Daoy (cell line): Measurements from ENCODE around the gene ERAP2. TPM values are rescaled to one million over a fixed set of nuclear protein-coding genes. Genes with fewer than 3 reads are reported as not detected.
"Not testable (repeated sequence)": the region's sequence is repeated elsewhere in the genome, so short reads cannot be mapped to it uniquely, and the experiment has no call there.

Experiments
- DNase-seq: peaks from one replicate; pipeline ENCODE4 v3.0.0-alpha.2; 2015; ENCODE audit warnings: low read depth
- total RNA-seq: library from RNA; depleted of rRNA; stranded (reverse); fragments of >200 nt; shearing (Covaris generic); gene quantifications from 2 replicates; pipeline ENCODE4 v1.2.3, GENCODE V29; 2014

The ERAP2 gene
- total RNA-seq, 1 experiment from 2014 or later, result 72.8 TPM

- no peak for DNase-seq
Observed at GRCh38 chr5:96896276-96896675, 20.0 kb downstream of the ERAP2 start.

- DNase-seq, result no peak
Observed at GRCh38 chr5:96896806-96897205, 20.5 kb downstream of the ERAP2 start.

GRCh38 chr5:96901384-96901783, 25.1 kb downstream of the ERAP2 start:
- no peak for DNase-seq

GRCh38 chr5:96901841-96902240, 25.5 kb downstream of the ERAP2 start:
- DNase-seq, result no peak

- no peak for DNase-seq
Observed at GRCh38 chr5:96902876-96903275, 26.6 kb downstream of the ERAP2 start.

- no peak for DNase-seq
Observed at GRCh38 chr5:96903300-96903699, 27.0 kb downstream of the ERAP2 start.

- no peak for DNase-seq
Observed at GRCh38 chr5:96904054-96904931, 28.0 kb downstream of the ERAP2 start.

GRCh38 chr5:96905864-96906263, 29.6 kb downstream of the ERAP2 start:
- no peak for DNase-seq

DNA sequence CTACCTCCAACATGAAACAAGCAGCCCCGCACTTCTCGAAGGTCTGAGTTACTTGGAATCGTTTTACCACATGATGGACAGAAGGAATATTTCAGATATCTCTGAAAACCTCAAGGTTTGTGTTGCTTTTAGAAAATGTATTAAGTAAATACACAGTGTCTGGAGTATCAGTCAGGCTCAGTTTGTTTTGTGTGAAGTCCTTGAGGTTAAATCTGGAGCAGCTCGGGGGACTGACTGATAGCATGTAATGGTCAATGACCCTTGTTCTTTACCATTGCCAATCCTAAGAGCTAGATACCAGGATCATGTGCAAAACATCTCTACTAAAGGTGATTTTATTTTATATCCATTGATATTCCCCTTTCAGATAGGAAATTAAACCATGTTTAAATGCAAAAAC, 32.7 kb downstream of the ERAP2 start:
- DNase-seq, result no peak

DNA sequence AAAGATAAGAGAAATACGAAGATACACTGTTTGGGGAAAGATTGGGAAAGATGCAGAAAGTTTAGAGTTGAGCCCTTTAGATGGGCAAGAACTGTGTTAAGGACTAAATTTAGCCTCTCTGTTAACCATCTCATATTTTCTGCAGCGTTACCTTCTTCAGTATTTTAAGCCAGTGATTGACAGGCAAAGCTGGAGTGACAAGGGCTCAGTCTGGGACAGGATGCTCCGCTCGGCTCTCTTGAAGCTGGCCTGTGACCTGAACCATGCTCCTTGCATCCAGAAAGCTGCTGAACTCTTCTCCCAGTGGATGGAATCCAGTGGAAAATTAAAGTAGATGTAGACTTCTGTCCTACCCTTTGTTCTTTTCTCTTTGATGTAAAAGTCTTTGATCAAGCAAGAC, 33.1 kb downstream of the ERAP2 start:
- no peak for DNase-seq

- DNase-seq, result no peak
Observed at GRCh38 chr5:96911139-96911538, 34.8 kb downstream of the ERAP2 start.

- DNase-seq, result no peak
Observed at GRCh38 chr5:96913233-96913632, 36.9 kb downstream of the ERAP2 start.

GRCh38 chr5:96919754-96920197, 43.5 kb downstream of the ERAP2 start:
- DNase-seq, result no peak

GRCh38 chr5:96920744-96921355, 44.5 kb downstream of the ERAP2 start:
- no peak for DNase-seq

DNA sequence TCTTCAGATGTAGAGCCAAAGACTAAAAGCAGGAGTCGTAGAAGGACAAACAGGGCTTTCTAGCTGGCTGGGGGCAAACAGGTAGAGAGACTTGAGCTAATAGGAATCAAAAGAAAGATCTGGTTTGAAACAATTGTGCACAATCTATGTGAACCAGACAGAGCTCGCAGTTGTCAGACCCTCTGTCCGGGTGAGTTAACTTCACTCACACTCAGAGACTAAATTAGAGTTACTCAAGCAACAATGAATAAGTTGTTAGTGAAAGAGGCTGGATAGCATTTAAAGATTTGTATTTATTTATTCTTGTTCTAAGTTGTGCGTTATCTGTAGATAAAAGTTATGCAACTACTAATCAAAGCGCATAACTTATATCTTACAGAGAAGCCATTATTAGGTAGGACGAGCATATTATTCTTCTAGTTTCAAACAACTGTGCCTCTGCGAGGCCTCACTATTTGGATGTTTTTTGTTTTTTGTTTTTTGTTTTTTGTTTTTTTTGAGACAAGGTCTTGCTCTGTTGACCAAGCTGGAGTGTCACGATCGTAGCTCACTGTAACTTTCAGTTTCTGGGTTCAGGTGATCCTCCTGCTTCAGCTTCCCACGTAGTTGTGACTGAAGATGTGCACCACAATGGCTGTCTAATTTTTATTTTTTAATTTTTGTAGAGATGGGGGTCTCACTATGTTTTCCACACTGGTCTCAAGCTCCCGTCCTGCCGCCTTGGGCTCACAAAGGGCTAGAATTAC, 46.4 kb downstream of the ERAP2 start:
- DNase-seq, result no peak

GRCh38 chr5:96924016-96924443, 47.7 kb downstream of the ERAP2 start:
- no peak for DNase-seq

DNA sequence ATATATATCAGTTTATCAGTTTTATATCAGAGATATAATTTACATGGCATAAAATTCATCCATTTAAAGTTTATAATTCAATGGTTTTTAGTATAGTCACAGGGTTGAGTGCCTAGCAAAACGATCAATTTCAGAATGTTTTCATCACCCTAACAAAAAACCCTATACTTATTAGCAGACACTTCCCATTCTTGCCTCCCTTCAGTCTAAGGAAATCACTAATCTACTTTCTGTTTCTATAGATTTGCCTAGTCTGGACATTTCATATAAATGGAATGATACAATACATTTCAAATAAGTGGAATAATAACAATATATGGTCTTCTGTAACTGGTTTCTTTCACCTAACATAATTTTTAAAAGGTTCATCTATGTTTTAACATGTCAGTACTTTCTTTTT, 50.0 kb downstream of the ERAP2 start:
- DNase-seq, result no peak

- no peak for DNase-seq
Observed at GRCh38 chr5:96927008-96927407, 50.7 kb downstream of the ERAP2 start.

DNA sequence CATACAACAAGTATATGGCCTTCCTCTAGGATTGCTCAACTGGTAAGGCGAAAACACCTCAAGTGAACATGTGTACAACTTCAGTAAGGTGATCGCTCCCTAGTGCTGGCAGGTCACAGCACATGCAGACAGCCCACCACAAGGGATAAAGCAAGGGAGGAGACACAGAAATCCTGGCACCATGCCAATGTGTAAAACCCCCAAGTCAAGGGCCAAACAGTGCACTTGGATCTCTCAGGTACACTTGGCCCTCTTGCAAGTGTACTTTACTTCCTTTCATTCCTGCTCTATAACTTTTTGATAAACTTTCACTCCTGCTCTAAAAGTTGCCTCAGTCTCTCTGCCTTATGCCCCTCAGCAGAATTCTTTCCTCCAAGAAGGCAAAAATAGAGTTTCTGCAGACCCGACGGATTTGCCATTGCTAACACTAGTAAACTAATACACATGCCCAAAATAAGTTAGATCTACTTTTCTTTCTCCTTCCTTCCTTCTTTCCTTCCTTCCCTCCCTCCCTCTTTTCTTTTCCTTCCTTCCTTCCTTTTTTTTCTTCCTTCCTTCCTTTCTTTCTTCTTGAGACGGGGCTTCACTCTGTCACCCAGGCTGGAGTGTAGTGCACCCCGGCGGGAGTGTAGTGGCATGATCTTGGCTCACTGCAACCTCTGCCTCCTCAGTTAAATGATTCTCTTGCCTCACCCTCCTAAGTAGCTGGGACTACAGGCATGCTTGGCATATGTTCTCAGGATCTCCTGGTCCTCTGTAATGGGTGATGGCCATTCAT, 52.8 kb downstream of the ERAP2 start:
- DNase-seq, result no peak

GRCh38 chr5:96930058-96930457, 53.8 kb downstream of the ERAP2 start:
- peak; percentile 41 for DNase-seq

GRCh38 chr5:96930589-96930988, 54.3 kb downstream of the ERAP2 start:
- DNase-seq, result no peak

DNA sequence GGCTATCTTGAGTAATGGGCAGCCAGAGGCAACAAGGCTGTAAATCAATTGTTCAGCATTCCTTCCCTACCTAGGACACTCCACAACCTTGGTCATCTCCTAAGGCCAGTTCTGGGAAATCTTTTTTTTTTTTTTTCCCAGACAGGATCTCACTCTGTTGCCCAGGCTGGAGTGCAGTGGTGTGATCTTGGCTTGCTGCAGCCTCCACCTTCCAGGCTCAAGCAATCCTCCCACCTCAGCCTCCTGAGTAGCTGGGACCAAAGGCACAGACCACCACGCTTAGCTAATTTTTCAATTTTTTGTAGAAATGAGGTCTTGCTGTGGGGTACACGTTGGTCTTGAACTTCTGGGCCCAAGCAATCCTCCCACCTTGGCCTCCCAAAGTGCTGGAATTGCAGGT, 54.7 kb downstream of the ERAP2 start:
- DNase-seq, result not testable (repeated sequence)
